ENCODE data around the gene PXT1. TPM values are rescaled to one million over a fixed set of nuclear protein-coding genes. Genes with fewer than 3 reads are reported as not detected.

The PXT1 gene
- total and polyA plus RNA-seq, 9 of the 15 experiments (the other 6 are each of a cell fraction or from before 2014, with no cell fraction given) = 0.09 to 0.11 (median 0.10) TPM; not detected in 5

- no TSS peak for BruUV-seq (replicated peaks)
- DNase-seq (ENCODE audit: extremely low read depth in 1 of 4, low spot score in 3 of 4) (no peak), ATAC-seq (no peak), FAIRE-seq (no peak)
- in situ Hi-C loops (cut with MboI) = no loop called here
- H3K27me3 ChIP-seq (ENCODE audit: control insufficient read depth in 2 of 2, insufficient read depth in 2 of 2, low read length in 2 of 2) = no peaks in the 10 kb centered on the region
- no peak overlapping the region for H3K27ac ChIP-seq (ENCODE audit: extremely low read depth, low read depth, low read length)
- no peak overlapping the region for H3K4me2 ChIP-seq (ENCODE audit: insufficient read depth, low read length)
- H3K4me3 ChIP-seq = no peak overlapping the region
- H3K9me1 ChIP-seq (ENCODE audit: control insufficient read depth, insufficient read depth, low read length) = no peaks in the 10 kb centered on the region
- POLR2A ChIA-PET = no interaction called here
- no peak overlapping the region for H3K9ac ChIP-seq (ENCODE audit: insufficient read depth in 1 of 2, low read depth in 2 of 2, low read length in 2 of 2)
- no peaks in the 10 kb centered on the region for H3K9me3 ChIP-seq (replicated peaks; ENCODE audit: control insufficient read depth, insufficient read depth, low read depth, low read length)
- WGBS (ENCODE audit: insufficient coverage, low coverage, missing lambda C conversion rate) = 96% methylated on average over 3 of the region's 3 CpGs
- TF ChIP-seq ZNF589 (CRISPR knock-in tag; IDR thresholded peaks at IDR 0.05; ENCODE audit: low read depth) (no peak), ZNF76 (CRISPR knock-in tag; IDR thresholded peaks at IDR 0.05; ENCODE audit: borderline replicate concordance) (no peak), ZBTB7A (IDR thresholded peaks at IDR 0.05; ENCODE audit: borderline replicate concordance, control insufficient read depth, low read depth, low read length) (no peak), DACH1 (IDR thresholded peaks at IDR 0.05; ENCODE audit: partially characterized antibody) (no peak), ZNF143 (CRISPR knock-in tag; IDR thresholded peaks at IDR 0.05) (no peak), ELK3 (CRISPR knock-in tag; IDR thresholded peaks at IDR 0.05) (no peak), TGIF2 (CRISPR knock-in tag; IDR thresholded peaks at IDR 0.05) (no peak)
- TF ChIP-seq, protein P1, sequence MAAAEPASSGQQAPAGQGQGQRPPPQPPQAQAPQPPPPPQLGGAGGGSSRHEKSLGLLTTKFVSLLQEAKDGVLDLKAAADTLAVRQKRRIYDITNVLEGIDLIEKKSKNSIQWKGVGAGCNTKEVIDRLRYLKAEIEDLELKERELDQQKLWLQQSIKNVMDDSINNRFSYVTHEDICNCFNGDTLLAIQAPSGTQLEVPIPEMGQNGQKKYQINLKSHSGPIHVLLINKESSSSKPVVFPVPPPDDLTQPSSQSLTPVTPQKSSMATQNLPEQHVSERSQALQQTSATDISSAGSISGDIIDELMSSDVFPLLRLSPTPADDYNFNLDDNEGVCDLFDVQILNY (CRISPR knock-in tag; IDR thresholded peaks at IDR 0.05) = no peak
- peaks cover 13 to 21% of the 10 kb centered on the region in 2 experiments; a peak in 4 of 5 replicates for H3K4me1 ChIP-seq (replicated peaks in 1 of 2; ENCODE audit: control insufficient read depth in 2 of 2, insufficient read depth in 2 of 2, low read length in 2 of 2)
- intact Hi-C loops (cut with micrococcal nuclease) = loop anchor here (10.0 kb wide), 1 partner anchor 248 kb away; the partner anchor contains the start of gene CDKN1A
- H4K20me1 ChIP-seq (replicated peaks; ENCODE audit: control insufficient read depth, insufficient read depth, low read length) = no peaks in the 10 kb centered on the region
- H2AFZ ChIP-seq (ENCODE audit: low read depth, low read length) = peak overlapping the region; percentile 69; the same call in 1 of the 2 replicates
- CTCF ChIA-PET (ENCODE audit: low intra/inter-chr PET ratio) = no interaction called here
- no peaks in the 10 kb centered on the region for H3K79me2 ChIP-seq (ENCODE audit: control insufficient read depth, insufficient read depth, low read length)
- no peaks in the 10 kb centered on the region for H3K36me3 ChIP-seq (ENCODE audit: control insufficient read depth, insufficient read depth, low read length)
Measured at GRCh38 chr6:36426622-36427021, 16.0 kb downstream of the PXT1 start.
